HG02870 (cell line): Measurements from ENCODE around the gene NEMF.
"Not testable (repeated sequence)": the region's sequence is repeated elsewhere in the genome, so short reads cannot be mapped to it uniquely, and the experiment has no call there.

Source experiments
- ATAC-seq: cut with Tn5 transposase; IDR thresholded peaks from one replicate; pipeline ENCODE4 v1.9.1; 2021; ENCODE audit warnings: mild to moderate bottlenecking, moderate library complexity; ENCODE audit not compliant: unreplicated experiment

NEMF gene, protein sequence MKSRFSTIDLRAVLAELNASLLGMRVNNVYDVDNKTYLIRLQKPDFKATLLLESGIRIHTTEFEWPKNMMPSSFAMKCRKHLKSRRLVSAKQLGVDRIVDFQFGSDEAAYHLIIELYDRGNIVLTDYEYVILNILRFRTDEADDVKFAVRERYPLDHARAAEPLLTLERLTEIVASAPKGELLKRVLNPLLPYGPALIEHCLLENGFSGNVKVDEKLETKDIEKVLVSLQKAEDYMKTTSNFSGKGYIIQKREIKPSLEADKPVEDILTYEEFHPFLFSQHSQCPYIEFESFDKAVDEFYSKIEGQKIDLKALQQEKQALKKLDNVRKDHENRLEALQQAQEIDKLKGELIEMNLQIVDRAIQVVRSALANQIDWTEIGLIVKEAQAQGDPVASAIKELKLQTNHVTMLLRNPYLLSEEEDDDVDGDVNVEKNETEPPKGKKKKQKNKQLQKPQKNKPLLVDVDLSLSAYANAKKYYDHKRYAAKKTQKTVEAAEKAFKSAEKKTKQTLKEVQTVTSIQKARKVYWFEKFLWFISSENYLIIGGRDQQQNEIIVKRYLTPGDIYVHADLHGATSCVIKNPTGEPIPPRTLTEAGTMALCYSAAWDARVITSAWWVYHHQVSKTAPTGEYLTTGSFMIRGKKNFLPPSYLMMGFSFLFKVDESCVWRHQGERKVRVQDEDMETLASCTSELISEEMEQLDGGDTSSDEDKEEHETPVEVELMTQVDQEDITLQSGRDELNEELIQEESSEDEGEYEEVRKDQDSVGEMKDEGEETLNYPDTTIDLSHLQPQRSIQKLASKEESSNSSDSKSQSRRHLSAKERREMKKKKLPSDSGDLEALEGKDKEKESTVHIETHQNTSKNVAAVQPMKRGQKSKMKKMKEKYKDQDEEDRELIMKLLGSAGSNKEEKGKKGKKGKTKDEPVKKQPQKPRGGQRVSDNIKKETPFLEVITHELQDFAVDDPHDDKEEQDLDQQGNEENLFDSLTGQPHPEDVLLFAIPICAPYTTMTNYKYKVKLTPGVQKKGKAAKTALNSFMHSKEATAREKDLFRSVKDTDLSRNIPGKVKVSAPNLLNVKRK

DNA sequence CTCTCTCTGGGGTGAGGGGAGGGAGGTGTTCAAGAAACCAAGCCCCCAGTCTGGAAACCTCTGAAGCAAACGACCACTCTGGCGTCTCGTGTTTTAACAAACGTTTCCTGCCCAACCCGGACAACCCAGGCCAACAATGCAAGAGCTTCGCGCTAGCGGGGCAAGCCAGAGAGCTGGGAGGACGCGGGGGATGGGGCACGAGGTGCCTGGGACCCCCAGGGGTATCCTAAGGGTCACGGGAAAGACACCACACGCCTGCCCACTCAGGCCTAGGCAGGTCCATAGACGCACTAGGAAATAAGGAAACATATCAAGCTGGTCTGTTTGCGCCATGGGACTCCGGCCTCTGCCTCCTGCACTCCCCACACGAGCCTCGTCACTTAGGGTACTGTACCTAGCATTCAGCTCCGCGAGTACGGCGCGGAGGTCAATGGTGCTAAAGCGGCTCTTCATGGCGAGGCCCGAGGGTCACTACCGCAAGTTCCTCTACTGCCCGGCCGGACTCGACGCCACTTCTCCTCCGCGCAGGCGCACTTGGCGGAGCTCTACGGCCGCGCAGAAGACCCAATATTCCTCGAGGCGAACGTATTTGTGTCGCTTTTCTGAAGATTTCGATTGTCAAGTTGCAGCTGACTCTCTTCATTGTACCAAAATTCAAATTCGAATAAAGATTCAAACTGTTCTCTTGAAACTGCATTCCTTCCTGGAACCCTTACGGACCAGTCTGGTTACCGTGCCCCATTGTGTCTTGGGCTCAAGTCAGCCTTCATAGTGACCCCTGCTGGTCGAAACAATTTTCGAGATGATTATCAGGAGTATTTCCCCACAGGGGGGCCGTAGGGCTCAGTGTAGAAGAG lies at the start of gene NEMF:
Gene NEMF (minus strand): TSS at position 488 of the 857 bp plus-strand sequence. CDS start 35 bp downstream, at position 453.
- ATAC-seq, result peak; percentile 84

DNA sequence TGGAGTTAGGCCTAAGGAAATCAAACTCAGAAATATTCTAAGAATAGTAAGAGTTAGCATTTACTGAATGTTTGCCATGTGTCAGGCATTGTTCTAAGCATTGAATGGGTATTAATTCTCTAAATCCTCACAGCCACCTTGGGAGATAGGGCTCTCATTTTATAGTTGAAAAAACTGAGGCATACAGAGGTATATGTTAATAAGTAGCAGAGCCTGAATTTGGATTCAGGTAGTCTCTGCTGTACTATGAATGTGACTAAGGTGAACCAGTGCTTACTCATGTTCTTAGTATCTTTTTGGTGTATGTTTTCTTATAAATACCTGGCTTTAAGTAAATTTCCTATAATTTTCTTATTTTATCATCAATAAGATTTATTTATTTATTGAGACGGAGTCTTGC lies 48.4 kb upstream of the NEMF start:
- no peak for ATAC-seq

DNA sequence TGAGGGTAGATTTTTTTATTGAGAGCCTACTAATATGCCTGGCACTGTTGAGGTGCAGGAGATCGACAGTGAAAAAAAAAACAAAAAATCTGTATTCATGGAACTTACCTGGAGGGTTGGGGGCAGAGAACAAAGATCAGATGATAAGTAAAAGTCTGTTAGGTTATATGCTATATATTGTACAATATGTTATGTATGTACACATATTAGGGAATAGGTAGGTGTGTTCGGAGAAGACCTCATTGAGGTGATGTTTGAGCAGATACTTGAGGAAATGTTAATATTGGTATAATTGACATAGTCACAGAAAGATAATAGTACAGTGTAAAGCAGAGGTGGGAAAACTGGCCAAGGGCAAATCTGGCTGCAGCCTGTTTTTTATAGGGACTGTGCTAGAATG lies 45.9 kb upstream of the NEMF start:
- no peak for ATAC-seq

DNA sequence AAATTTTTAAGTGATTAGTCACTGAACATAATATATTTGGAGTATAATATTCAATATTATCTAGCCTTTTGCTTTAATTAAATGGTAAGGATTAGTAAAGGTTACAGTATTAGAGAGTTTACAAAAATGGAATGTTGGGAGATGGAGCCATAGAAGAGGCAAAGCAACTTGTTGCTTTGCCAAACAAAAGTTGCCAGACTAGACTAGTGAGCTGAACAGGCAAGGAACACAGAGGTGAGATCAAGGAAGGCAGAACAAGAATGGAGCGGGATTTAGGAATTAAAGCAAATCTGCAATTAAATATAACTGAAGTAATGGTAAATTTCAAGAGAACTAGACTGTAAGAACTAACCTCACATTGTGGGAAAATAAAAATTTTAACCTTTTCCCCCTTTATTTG lies 45.4 kb upstream of the NEMF start:
- ATAC-seq, result no peak

DNA sequence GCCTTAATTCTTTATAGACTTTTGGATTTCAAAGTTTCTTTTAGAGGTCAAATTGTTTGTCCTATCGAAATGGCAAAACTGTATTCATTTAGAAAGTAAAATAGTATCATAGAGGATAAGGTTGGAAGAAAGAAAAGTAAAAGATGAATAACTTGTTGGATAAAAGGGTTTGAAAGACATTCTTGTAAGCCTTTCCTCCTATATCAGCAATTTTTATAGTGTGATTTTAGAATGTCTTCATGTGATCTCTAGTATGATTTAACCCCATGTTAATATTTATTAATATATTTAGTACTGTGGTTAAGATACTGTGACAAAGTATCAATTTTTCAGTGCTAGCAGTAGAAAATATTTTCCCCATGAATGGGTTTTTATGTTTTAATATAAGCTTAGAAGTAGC lies 44.8 kb upstream of the NEMF start:
- no peak for ATAC-seq

DNA sequence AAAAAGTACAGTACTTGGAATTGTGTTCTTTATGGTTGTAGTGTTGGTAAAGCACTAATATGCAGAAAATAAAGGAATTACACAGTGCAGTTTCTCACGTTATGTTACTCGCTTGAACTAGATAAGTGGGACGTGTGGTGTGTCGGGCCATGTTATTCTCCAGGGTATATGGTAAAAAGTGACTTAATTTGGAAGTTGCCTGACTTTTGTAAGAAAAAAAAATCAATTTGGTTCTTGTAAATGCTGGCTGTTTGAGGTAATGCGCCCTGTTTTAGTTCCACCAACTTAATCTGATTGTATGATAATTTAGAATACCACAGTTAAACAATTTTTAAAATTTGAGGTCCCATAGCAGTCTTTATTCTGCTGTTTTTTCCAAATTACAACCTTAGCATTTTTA lies 44.4 kb upstream of the NEMF start:
- ATAC-seq, result no peak

DNA sequence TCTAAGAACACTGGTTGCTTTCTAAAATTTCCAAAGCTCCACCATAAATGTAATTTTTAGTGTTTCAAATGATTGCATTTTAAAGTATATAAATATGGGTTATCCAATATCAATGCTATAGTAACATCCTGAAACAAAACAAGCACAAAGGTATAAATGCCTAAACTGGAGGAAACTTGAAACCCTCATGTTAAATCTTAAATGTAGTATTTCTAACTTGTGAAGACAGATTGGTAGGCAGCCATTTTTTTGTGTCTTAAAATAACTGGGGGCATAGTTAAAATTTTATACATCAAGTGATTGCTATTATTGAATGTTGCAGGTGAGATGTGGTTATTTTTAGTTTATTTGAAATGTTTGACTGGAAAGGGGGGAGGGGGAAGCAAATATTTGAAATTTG lies 43.7 kb upstream of the NEMF start:
- ATAC-seq, result not testable (repeated sequence)

DNA sequence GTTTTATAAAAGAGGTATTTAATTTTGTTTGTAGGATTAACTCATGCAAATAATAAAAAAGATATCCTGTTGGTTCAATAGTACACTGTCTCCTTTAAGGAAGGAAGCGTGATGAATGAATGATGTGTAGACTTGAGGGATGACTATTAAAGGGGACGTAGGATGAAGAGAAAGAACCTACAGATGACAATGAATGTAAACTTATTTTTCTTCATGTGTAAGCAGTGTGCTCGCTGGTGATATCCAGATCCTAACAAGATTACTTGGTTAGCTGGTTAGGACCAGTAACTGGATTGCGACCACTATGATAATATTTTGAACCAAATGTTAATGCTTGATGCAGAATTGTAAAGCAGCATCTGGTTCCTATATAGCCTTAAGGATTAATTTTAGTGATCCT lies 42.9 kb upstream of the NEMF start:
- no peak for ATAC-seq

DNA sequence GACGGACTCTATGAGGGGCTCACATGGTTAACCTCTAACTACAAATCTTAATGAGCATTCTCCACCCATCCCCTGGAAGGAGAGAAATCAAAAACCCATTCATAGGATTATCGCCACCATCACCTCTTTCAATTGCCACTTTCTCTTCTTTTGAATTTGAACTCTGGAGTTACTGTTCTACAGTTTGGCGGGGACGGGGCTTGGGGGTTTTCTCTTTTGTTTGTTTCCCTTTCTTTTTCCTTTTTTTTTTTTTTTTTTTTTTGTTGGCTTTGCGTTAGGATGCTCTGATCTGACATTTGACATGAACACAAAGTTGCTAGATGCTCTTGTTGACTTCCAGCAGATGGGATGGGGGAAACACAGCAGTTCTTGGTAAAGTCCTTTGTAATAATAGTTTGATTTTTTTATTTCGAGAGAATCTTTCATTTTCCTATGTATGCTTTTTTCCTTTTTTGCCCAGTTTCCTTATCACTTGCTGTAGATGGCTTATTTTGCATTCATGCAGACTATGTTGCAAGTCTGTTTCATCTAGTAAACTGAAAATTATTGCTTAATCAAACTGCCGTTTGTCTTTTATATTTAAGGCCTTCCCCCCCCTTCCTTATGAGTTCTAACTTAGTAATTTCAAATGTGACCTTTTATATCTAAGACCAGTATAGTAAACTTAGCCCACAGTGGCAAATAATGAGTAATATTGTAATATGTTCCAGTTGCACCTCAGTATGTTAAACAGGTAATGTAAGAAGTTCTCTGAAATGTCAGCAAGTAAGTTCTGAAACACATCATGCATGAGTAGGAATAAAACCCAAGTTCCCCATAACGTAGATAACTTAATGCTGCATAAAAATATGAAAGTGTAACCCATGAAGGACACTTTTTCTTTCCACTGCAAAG lies 41.9 kb upstream of the NEMF start:
- not testable (repeated sequence) for ATAC-seq

DNA sequence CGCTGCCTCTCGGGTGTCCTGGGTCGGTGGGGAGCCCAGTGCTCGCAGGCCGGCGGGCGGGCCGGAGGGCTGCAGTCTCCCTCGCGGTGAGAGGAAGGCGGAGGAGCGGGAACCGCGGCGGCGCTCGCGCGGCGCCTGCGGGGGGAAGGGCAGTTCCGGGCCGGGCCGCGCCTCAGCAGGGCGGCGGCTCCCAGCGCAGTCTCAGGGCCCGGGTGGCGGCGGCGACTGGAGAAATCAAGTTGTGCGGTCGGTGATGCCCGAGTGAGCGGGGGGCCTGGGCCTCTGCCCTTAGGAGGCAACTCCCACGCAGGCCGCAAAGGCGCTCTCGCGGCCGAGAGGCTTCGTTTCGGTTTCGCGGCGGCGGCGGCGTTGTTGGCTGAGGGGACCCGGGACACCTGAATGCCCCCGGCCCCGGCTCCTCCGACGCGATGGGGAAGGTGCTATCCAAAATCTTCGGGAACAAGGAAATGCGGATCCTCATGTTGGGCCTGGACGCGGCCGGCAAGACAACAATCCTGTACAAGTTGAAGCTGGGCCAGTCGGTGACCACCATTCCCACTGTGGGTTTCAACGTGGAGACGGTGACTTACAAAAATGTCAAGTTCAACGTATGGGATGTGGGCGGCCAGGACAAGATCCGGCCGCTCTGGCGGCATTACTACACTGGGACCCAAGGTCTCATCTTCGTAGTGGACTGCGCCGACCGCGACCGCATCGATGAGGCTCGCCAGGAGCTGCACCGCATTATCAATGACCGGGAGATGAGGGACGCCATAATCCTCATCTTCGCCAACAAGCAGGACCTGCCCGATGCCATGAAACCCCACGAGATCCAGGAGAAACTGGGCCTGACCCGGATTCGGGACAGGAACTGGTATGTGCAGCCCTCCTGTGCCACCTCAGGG lies 41.0 kb upstream of the NEMF start:
- ATAC-seq, result peak; percentile 44

DNA sequence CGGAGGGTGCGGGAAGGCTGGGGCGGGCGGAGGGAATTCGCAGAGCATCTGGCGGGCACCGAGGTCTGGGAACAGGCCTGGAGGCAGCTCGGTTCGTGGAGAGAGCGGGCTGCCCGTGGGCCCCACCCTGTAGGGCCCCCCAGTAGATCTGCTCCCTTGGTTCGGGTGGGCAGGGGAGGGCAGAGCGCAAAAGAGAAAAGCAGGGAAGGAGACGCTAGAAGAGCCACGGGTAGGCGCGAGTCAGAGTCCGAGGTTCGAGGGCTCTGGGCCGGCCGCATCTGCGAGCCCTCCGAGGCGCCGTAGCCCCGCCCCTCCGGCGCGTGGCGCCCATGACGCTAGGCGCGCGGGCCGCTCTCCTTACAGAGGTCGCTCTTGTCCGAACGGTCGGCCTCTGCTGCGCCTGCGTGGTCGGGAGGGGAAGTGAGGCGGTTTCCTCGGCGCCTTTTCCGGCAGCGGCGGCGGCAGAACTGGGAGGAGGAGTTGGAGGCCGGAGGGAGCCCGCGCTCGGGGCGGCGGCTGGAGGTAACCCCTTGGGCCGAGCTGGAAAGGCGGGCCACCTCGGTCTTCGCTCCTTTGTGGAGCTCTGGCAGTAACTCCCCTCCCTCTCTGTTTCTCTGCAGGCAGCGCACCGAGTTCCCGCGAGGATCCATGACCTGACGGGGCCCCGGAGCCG lies 40.2 kb upstream of the NEMF start, which contains the start of gene ARF6:
Gene ARF6 (plus strand): TSS at position 447 of the 673 bp plus-strand sequence. CDS start 655 bp downstream, outside the sequence.
- ATAC-seq, result peak; percentile 74

DNA sequence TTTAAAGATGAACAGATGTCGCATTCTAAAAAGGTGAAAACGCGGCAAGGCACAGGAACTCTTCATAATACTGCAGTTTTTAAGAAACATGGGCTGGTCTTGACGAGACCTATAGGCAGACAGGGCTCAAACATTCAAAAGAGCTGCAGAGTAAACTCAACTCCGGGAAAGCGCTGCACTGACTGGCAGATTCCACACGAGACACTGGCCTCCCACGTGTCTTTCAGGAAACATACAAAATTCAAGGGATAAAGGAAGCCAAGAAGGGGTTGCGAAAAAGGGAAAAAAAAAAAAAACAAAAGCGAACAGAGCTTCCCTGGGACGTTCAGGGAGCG lies 39.7 kb upstream of the NEMF start:
- ATAC-seq, result peak; percentile 30

DNA sequence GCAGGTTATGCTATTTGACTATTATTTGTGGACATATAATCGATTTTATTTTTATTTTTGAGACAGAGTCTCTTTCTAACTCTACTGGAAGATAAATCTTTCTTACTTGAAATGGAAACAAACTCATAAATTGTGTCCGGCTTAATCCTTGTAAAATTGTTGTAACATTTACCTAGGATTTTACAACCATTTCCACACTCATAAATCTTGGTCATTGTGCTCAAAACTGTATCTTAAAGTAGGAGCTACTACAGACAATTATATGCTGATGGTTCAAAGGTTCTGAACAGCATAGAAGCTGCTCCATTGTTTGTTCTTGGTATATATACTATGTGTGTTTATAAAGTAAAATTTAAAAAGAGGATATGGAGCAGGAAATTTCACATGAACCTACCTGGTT lies 35.7 kb upstream of the NEMF start:
- ATAC-seq, result no peak

DNA sequence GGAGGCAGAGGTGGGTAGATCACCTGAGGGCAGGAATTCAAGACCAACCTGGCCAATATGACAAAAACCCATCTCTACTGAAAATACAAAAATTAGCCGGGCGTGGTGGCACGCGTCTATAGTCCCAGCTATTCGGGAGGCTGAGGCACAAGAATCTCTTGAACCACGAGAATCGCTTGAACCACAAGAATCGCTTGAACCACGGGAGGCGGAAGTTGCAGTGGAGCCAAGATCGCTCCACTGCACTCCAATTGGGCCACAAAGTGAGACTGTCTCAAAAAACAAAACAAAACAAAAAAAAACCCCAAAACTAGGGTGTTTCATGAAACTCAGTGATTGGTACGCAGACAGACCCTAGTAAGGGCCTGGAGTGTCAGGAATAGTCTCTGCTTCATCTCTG lies 33.9 kb upstream of the NEMF start:
- no peak for ATAC-seq

DNA sequence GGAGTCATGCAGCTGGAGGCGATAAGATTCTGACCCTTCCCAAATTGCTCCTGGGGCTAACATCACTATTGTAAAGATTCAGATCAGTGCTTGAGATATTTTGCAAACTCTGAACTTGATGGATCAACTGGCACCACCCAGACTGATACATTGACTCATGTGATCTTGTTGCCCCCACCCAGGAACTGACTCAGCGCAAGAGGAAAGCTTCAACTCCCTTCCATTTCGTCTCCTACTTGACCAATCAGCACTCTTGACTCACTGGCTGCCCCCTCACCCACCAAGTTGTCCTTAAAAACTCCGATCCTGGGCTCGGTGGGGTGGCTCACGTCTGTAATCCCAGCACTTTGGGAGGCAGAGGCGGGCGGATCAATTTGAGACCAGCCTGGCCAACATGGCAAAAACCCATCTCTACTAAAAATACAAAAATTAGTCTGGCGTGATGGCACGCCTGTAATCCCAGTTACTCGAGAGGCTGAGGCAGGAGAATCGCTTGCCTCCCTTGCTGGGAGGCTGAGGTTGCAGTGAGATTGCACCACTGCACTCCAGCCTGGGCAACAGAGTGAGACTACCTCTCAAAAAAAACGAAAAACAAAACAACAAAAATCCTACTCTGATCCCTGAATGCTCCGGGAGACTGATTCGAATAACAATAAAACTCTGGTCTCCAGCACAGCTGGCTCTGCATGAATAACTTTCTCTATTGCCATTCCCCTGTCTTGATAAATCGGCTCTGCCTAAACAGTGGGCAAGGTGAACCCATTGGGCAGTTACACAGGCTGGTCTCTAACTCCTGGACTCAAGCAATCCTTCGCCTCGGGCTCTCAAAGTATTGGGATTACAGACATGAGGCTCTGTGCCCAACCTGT lies 30.5 kb upstream of the NEMF start:
- no peak for ATAC-seq

DNA sequence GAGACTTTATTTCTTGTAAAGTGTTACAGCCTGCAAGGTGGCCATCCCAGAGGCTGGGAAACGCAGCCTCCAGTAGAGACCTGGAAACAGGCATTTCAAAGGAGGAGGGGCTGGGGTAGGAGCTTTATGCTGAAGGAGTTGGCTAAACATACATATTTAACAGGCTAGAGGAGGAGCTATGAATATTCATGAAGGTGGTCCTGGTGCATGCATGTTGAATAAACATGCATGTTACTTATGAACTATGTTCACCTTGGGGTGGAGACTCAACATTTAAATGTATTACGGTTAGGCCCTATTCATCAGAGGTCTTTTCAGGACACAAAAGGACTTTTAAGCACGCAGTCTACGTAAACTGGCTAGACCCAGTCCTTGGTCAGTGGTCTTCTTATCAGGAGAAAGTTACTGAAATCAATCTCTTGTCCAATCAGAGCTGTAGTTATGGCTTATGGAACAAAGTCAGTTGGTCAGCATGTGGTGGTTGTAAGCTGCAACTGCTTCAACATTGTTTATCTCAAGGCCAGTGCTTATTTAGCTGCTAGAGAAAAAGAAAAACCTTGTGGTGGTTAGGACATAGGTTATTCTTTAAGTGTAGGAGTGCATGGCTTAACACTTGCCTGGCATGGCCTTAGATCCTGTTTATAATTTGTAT lies 28.9 kb upstream of the NEMF start:
- no peak for ATAC-seq
